ENCODE results near the gene RPS15. TPM values are rescaled to one million over a fixed set of nuclear protein-coding genes. Genes with fewer than 3 reads are reported as not detected.

Gene RPS15
- total and polyA plus RNA-seq, 2 donors from 2014 or later = 893 to 1,823 TPM

DNA sequence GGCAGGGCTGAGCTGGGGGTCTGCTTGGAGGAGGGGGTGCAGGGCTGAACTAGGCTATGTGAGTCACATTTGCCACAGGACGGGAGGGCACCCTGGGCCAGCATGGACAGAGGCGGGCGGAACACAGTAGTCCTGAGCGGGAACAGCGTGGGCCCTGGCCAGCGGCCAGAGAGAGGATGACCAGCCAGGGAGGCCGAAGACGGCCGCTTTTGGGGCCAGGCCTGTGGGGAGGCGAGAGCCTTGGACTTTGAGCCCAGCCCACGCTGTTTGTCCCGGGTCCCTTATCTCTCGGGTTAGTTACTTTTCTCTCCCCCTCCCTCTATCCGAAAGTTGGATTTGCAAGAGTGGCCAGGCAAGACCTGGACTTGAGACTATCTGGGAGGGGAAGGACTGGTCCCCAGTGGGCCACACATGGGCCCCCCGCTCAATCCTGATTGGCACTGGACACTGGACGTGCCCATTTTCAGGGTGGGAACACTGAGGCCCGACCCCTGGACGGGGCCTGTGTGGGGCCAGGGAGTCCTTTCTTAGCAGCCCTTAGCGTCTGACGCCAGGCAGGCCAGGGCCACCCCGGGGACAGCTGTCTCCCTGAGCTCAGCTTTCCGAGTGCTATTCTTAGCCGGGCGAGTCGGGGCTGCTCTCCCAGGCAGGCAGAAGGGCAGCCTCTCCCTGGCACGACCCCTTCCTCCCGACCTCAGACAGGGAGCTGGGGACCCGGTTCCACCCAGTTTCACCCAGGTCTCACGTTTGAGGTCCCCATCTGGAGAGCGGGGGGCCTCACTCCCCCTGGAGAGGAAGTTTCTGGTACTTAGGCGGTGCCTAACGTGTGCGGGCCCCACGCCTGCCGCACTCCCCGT lies 37.7 kb upstream of the RPS15 start:
- intact Hi-C loops (cut with DNase I) = no loop called here
- peaks cover 0 to 14% (median 0%) of the 10 kb centered on the region in 3 donors for H3K4me1 ChIP-seq (ENCODE audit: control insufficient read depth in 2 of 3, insufficient read depth in 2 of 3, low read depth in 1 of 3, low read length in 3 of 3)
- no peaks in the 10 kb centered on the region for H3K36me3 ChIP-seq (ENCODE audit: control insufficient read depth in 2 of 3, insufficient read depth in 3 of 3, low read length in 3 of 3)
- peak overlapping the region in 2 of 3 donors; percentile 15 to 46 for H3K9ac ChIP-seq (ENCODE audit: low read length in 3 of 3)
- DNase-seq (peak in 2 of 5 donors; percentile 35 to 64), FAIRE-seq (no peak)
- H3K27ac ChIP-seq (ENCODE audit: low read depth in 2 of 2, low read length in 2 of 2) = peak overlapping the region; percentile 9 to 32
- H3K9me3 ChIP-seq (ENCODE audit: control insufficient read depth in 2 of 3, insufficient read depth in 1 of 3, low read length in 3 of 3) = no peaks in the 10 kb centered on the region
- no peaks in the 10 kb centered on the region for H3K27me3 ChIP-seq (ENCODE audit: control insufficient read depth, insufficient read depth, low read length)
- no peak for TF ChIP-seq CTCF (IDR thresholded peaks at IDR 0.05; ENCODE audit: borderline replicate concordance, extremely low read depth, insufficient read depth)
- H3K4me3 ChIP-seq (ENCODE audit: low read length in 3 of 3) = peak overlapping the region in 2 of 3 donors; percentile 46 to 62

DNA sequence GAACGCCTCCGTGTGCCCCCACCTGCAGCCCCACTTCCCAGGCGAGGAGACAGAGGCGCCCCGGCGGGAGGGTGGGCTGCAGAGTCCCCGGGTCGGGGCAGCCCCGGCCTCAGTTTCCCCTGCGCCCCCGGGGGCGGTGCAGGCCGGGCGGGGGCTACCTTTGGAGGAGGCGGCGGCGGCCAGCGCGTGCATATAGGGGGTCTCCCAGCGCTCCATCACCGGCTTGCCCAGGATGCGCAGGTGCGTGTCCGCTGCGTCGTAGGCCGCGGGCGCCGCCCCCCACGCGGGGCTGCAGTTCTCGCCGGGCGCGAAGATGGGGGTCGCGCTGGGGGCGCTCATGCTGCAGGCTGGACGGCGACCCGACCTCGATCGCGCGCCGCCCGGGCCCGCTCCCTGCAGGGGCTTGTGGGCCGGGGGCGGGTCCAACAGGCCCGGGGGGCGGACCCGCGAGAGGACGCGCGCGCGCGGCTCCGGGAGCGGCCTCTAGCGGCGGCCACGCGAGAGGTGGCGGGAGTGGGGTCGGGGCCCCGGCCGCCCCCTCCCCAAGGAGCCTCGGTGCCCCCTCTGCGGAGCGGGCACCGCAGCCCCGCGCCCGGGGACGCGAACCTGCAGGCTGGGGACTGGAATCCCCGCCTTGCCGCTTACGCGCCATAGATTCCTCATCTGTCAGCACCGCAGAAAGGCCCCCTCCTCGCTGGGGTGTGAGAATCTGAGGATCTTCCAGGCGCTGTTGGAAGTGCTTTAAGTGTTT lies 36.9 kb upstream of the RPS15 start, which contains the start of gene GAMT:
Gene GAMT (minus strand): TSS at position 405 of the 751 bp plus-strand sequence. CDS start 66 bp downstream, at position 339.
- Histone ChIP-seq H3K27ac (ENCODE audit: low read depth in 2 of 2, low read length in 2 of 2) (peak within 1 kb of the TSS in 1 of 2 donors; percentile 32), H3K9ac (ENCODE audit: low read length in 3 of 3) (peak within 1 kb of the TSS in 2 of 3 donors; percentile 15 to 46), H3K36me3 (ENCODE audit: control insufficient read depth in 2 of 3, insufficient read depth in 3 of 3, low read length in 3 of 3) (no peaks in the 10 kb centered on the region), H3K9me3 (ENCODE audit: control insufficient read depth in 2 of 3, insufficient read depth in 1 of 3, low read length in 3 of 3) (no peaks in the 10 kb centered on the region), H3K4me1 (ENCODE audit: control insufficient read depth in 2 of 3, insufficient read depth in 2 of 3, low read depth in 1 of 3, low read length in 3 of 3) (peaks cover 0 to 14% (median 0%) of the 10 kb centered on the region in 3 donors), H3K4me3 (ENCODE audit: low read length in 3 of 3) (peak within 1 kb of the TSS; percentile 11 to 62 (median 46)), H3K27me3 (ENCODE audit: control insufficient read depth, insufficient read depth, low read length) (no peaks in the 10 kb centered on the region)
- intact Hi-C loops (cut with DNase I) = no loop called here
- TF ChIP-seq CTCF (IDR thresholded peaks at IDR 0.05; ENCODE audit: borderline replicate concordance, extremely low read depth, insufficient read depth) = peak; percentile 24
- peak in 2 of 5 donors; percentile 37 to 75 for DNase-seq
- no peak for FAIRE-seq

- peak overlapping the region in 1 of 3 donors; percentile 17 for H3K4me3 ChIP-seq (ENCODE audit: low read length in 3 of 3)
- no peaks in the 10 kb centered on the region for H3K9me3 ChIP-seq (ENCODE audit: control insufficient read depth in 2 of 3, insufficient read depth in 1 of 3, low read length in 3 of 3)
- DNase-seq (no peak), FAIRE-seq (no peak)
- no peak for TF ChIP-seq CTCF (IDR thresholded peaks at IDR 0.05; ENCODE audit: borderline replicate concordance, extremely low read depth, insufficient read depth)
- H3K27ac ChIP-seq (ENCODE audit: low read depth in 2 of 2, low read length in 2 of 2) = no peak overlapping the region
- H3K4me1 ChIP-seq (ENCODE audit: control insufficient read depth in 2 of 3, insufficient read depth in 2 of 3, low read depth in 1 of 3, low read length in 3 of 3) = peaks cover 0 to 18% (median 0%) of the 10 kb centered on the region in 3 donors
- H3K27me3 ChIP-seq (ENCODE audit: control insufficient read depth, insufficient read depth, low read length) = no peaks in the 10 kb centered on the region
- peak overlapping the region in 1 of 3 donors; percentile 46 for H3K9ac ChIP-seq (ENCODE audit: low read length in 3 of 3)
- intact Hi-C loops (cut with DNase I) = no loop called here
- no peaks in the 10 kb centered on the region for H3K36me3 ChIP-seq (ENCODE audit: control insufficient read depth in 2 of 3, insufficient read depth in 3 of 3, low read length in 3 of 3)
Observed at GRCh38 chr19:1401889-1402217, 36.3 kb upstream of the RPS15 start.
